H7 (cell line): ENCODE measurements around the gene CIDEC. TPM values are rescaled to one million over a fixed set of nuclear protein-coding genes. Genes with fewer than 3 reads are reported as not detected.
"Not testable (repeated sequence)": the region's sequence is repeated elsewhere in the genome, so short reads cannot be mapped to it uniquely, and the experiment has no call there.

Experiments
- DNase-seq: peaks from one replicate; pipeline ENCODE4 v3.0.0; 2012
- H3K27me3 ChIP-seq: 2 replicates; pipeline ENCODE4 v1.6.0; 2011; ENCODE audit warnings: mild to moderate bottlenecking, low read length; ENCODE audit not compliant: control insufficient read depth, insufficient read depth
- H3K36me3 ChIP-seq: replicated peaks from 2 replicates; pipeline ENCODE4 v1.5.1; 2011; ENCODE audit warnings: low read length; ENCODE audit not compliant: control insufficient read depth, insufficient read depth
- H3K4me3 ChIP-seq: 2 replicates; pipeline ENCODE4 v1.5.1; 2011; ENCODE audit warnings: low read depth, mild to moderate bottlenecking, control low read depth, low read length, moderate library complexity; ENCODE audit not compliant: insufficient read depth
- total RNA-seq: library from RNA; depleted of rRNA; stranded (reverse); fragments of >200 nt; shearing (Covaris generic); gene quantifications from 2 replicates; pipeline ENCODE4 v1.2.3, GENCODE V29; 2014

The CIDEC gene
- total RNA-seq, 1 experiment from 2014 or later = not detected

GRCh38 chr3:9909221-9910013, 29.4 kb upstream of the CIDEC start:
- no peaks in the 10 kb centered on the region; the same call in 1 of the 2 replicates for H3K36me3 ChIP-seq

GRCh38 chr3:9908286-9908685, 28.2 kb upstream of the CIDEC start:
- no peaks in the 10 kb centered on the region for H3K27me3 ChIP-seq
- no peak for DNase-seq
- no peaks in the 10 kb centered on the region; the same call in 1 of the 2 replicates for H3K36me3 ChIP-seq
- no peak overlapping the region for H3K4me3 ChIP-seq

More at GRCh38 chr3:9909221-9910013, 29.4 kb upstream of the CIDEC start:
- DNase-seq = no peak
- H3K27me3 ChIP-seq = no peaks in the 10 kb centered on the region; the same call in 1 of the 2 replicates
- no peak overlapping the region for H3K4me3 ChIP-seq

- no peaks in the 10 kb centered on the region; the same call in 1 of the 2 replicates for H3K36me3 ChIP-seq
- no peak for DNase-seq
- no peaks in the 10 kb centered on the region for H3K27me3 ChIP-seq
- H3K4me3 ChIP-seq = no peak overlapping the region
These were observed 26.4 kb upstream of the CIDEC start for GRCh38 chr3:9906480-9906879.

GRCh38 chr3:9903904-9904303, 23.9 kb upstream of the CIDEC start:
- H3K4me3 ChIP-seq = no peak overlapping the region
- H3K27me3 ChIP-seq = no peaks in the 10 kb centered on the region
- DNase-seq = no peak
- H3K36me3 ChIP-seq = no peaks in the 10 kb centered on the region; the same call in 1 of the 2 replicates

- DNase-seq = no peak
- Histone ChIP-seq H3K36me3 (no peaks in the 10 kb centered on the region; the same call in 1 of the 2 replicates), H3K27me3 (no peaks in the 10 kb centered on the region), H3K4me3 (no peak overlapping the region)
These were observed 23.2 kb upstream of the CIDEC start for GRCh38 chr3:9903238-9903624.

GRCh38 chr3:9902372-9903237, 22.6 kb upstream of the CIDEC start, which contains the start of gene IL17RE:
Gene IL17RE, plus strand, starts transcription at chr3:9902848. Its CDS starts 85 bp downstream, at chr3:9902933.
- Histone ChIP-seq H3K27me3 (no peaks in the 10 kb centered on the region), H3K4me3 (no peak within 1 kb of the TSS), H3K36me3 (no peaks in the 10 kb centered on the region; the same call in 1 of the 2 replicates)
- peak; percentile 82 for DNase-seq

- Histone ChIP-seq H3K4me3 (no peak overlapping the region), H3K36me3 (no peaks in the 10 kb centered on the region; the same call in 1 of the 2 replicates), H3K27me3 (no peaks in the 10 kb centered on the region)
- no peak for DNase-seq
These were observed 21.9 kb upstream of the CIDEC start for GRCh38 chr3:9901967-9902366.

GRCh38 chr3:9900965-9901415, 20.9 kb upstream of the CIDEC start:
- not testable (repeated sequence) for H3K27me3 ChIP-seq

GRCh38 chr3:9899289-9899791, 19.3 kb upstream of the CIDEC start:
- DNase-seq = no peak
- Histone ChIP-seq H3K27me3 (no peaks in the 10 kb centered on the region), H3K4me3 (no peak overlapping the region), H3K36me3 (no peaks in the 10 kb centered on the region)

More at GRCh38 chr3:9900965-9901415, 20.9 kb upstream of the CIDEC start:
- H3K4me3 ChIP-seq, H3K36me3 ChIP-seq, DNase-seq: not testable (repeated sequence)

GRCh38 chr3:9898467-9899241, 18.6 kb upstream of the CIDEC start:
- Histone ChIP-seq H3K36me3 (no peaks in the 10 kb centered on the region), H3K4me3 (no peak overlapping the region), H3K27me3 (no peaks in the 10 kb centered on the region)
- DNase-seq = no peak

- no peak for DNase-seq
- Histone ChIP-seq H3K4me3 (no peak overlapping the region), H3K27me3 (no peaks in the 10 kb centered on the region), H3K36me3 (peaks cover 6% of the 10 kb centered on the region)
These were observed 17.6 kb upstream of the CIDEC start for GRCh38 chr3:9897408-9898372.

GRCh38 chr3:9896755-9897407, 16.8 kb upstream of the CIDEC start:
- not testable (repeated sequence) for H3K36me3 ChIP-seq, H3K27me3 ChIP-seq, H3K4me3 ChIP-seq, DNase-seq

- DNase-seq, H3K36me3 ChIP-seq, H3K4me3 ChIP-seq, H3K27me3 ChIP-seq: not testable (repeated sequence)
These were observed 15.7 kb upstream of the CIDEC start for GRCh38 chr3:9895715-9896114.
